Hepatocyte (in vitro differentiated cells): ENCODE results near the gene NIT2. TPM values are rescaled to one million over a fixed set of nuclear protein-coding genes. Genes with fewer than 3 reads are reported as not detected.
"Not testable (repeated sequence)": the region's sequence is repeated elsewhere in the genome, so short reads cannot be mapped to it uniquely, and the experiment has no call there.

ENCODE experiments used
- DNase-seq: peaks from one replicate; pipeline ENCODE4 v3.0.0-alpha.2; 2016; ENCODE audit warnings: low spot score
- H2AFZ ChIP-seq: fragments of 200-600 bp; sonication (generic); 2 replicates; pipeline ENCODE4 v1.6.0; 2016; ENCODE audit warnings: antibody characterized with exemption, mild to moderate bottlenecking
- H3K27ac ChIP-seq: fragments of 200-600 bp; sonication (generic); 2 replicates; pipeline ENCODE4 v1.5.1; 2016; ENCODE audit warnings: mild to moderate bottlenecking
- H3K27me3 ChIP-seq: fragments of 200-600 bp; sonication (generic); 2 replicates; pipeline ENCODE4 v1.6.1; 2016
- H3K36me3 ChIP-seq: fragments of 200-600 bp; sonication (generic); replicated peaks from 2 replicates; pipeline ENCODE4 v1.5.1; 2016; ENCODE audit warnings: low read depth; ENCODE audit not compliant: insufficient read depth
- H3K4me1 ChIP-seq: fragments of 200-600 bp; sonication (generic); 2 replicates; pipeline ENCODE4 v1.5.1; 2016; ENCODE audit warnings: mild to moderate bottlenecking, moderate library complexity; ENCODE audit not compliant: insufficient read depth
- H3K4me2 ChIP-seq: fragments of 200-600 bp; sonication (generic); 2 replicates; pipeline ENCODE4 v1.6.0; 2016
- H3K4me3 ChIP-seq: fragments of 200-600 bp; sonication (generic); 2 replicates; pipeline ENCODE4 v1.5.1; 2016; ENCODE audit warnings: mild to moderate bottlenecking
- H3K79me2 ChIP-seq: fragments of 200-600 bp; sonication (generic); 2 replicates; pipeline ENCODE4 v1.6.0; 2017; ENCODE audit warnings: mild to moderate bottlenecking
- H3K9me2 ChIP-seq: fragments of 200-600 bp; sonication (generic); replicated peaks from 2 replicates; pipeline ENCODE4 v1.6.0; 2017; ENCODE audit warnings: mild to moderate bottlenecking; ENCODE audit not compliant: insufficient read depth
- H3K9me3 ChIP-seq: fragments of 200-600 bp; sonication (generic); 2 replicates; pipeline ENCODE4 v1.5.1; 2016; ENCODE audit warnings: low read depth, mild to moderate bottlenecking
- H4K20me1 ChIP-seq: fragments of 200-600 bp; sonication (generic); 2 replicates; pipeline ENCODE4 v1.6.0; 2016; ENCODE audit warnings: mild to moderate bottlenecking; ENCODE audit not compliant: insufficient read depth, poor library complexity, severe bottlenecking
- EZH2 ChIP-seq: fragments of 200-600 bp; sonication (generic); IDR thresholded peaks from 2 replicates; pipeline ENCODE4 v1.6.1; 2016; ENCODE audit warnings: antibody characterized with exemption, mild to moderate bottlenecking, borderline replicate concordance
- EZH2phosphoT487 ChIP-seq: fragments of 200-600 bp; sonication (generic); IDR thresholded peaks from one replicate; pipeline ENCODE4 v1.6.1; 2018; ENCODE audit warnings: antibody characterized with exemption, mild to moderate bottlenecking, low read depth, moderate library complexity; ENCODE audit not compliant: unreplicated experiment, severe bottlenecking
- WGBS: methylation state at CpG from one replicate; pipeline ENCODE4 v1.1.6; 2016; ENCODE audit warnings: low lambda C conversion rate; ENCODE audit errors: missing lambda C conversion rate; 5-methylcytosine and 5-hydroxymethylcytosine counted together
- polyA plus RNA-seq: library from polyadenylated mRNA; unstranded; fragments of >200 nt; fragmentation: Nextera tagmentation; extraction: Ambion mirVana; gene quantifications from 2 replicates; pipeline ENCODE4 v1.2.1, GENCODE V29; 2016
- total RNA-seq: library from RNA; depleted of rRNA; stranded (reverse); fragments of >200 nt; gene quantifications from 2 replicates; pipeline ENCODE4 v1.2.3, GENCODE V29; 2014
- TF ChIP-seq, protein P1 (sequence below): fragments of 200-600 bp; sonication (generic); IDR thresholded peaks from 2 replicates; pipeline ENCODE4 v1.5.1; 2016; ENCODE audit warnings: antibody characterized with exemption, mild to moderate bottlenecking; ENCODE audit not compliant: poor library complexity

The NIT2 gene
- total and polyA plus RNA-seq, 2 experiments from 2014 or later: 45.2 to 96.9 TPM

DNA sequence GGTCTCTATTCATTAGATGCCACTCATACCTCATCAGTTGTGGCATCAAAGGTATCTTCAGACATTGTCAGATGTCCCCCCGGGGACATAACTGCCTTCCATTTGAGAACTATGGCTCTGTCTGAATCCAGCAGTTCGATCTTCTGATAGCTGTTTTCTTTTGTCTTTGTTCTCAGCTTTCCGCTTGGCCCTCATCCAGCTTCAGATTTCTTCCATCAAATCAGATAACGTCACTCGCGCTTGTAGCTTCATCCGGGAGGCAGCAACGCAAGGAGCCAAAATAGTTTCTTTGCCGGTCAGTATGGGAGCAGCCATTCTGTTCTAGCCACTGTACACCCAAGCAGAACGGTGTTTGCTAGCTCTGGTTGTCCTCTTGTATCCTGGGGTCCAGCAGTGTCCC, 4.4 kb downstream of the NIT2 start:
- Histone ChIP-seq H3K4me1 (peaks cover 13% of the 10 kb centered on the region), H3K9me2 (no peaks in the 10 kb centered on the region), H3K4me2 (no peak overlapping the region), H3K79me2 (peaks cover 11% of the 10 kb centered on the region), H3K9me3 (no peaks in the 10 kb centered on the region), H3K27me3 (no peaks in the 10 kb centered on the region), H2AFZ (no peak overlapping the region), H3K36me3 (no peaks in the 10 kb centered on the region), H3K4me3 (no peak overlapping the region), H3K27ac (no peak overlapping the region), H4K20me1 (no peaks in the 10 kb centered on the region)
- DNase-seq: no peak
- TF ChIP-seq EZH2: no peak
- no peak for TF ChIP-seq EZH2phosphoT487
- TF ChIP-seq, protein P1, sequence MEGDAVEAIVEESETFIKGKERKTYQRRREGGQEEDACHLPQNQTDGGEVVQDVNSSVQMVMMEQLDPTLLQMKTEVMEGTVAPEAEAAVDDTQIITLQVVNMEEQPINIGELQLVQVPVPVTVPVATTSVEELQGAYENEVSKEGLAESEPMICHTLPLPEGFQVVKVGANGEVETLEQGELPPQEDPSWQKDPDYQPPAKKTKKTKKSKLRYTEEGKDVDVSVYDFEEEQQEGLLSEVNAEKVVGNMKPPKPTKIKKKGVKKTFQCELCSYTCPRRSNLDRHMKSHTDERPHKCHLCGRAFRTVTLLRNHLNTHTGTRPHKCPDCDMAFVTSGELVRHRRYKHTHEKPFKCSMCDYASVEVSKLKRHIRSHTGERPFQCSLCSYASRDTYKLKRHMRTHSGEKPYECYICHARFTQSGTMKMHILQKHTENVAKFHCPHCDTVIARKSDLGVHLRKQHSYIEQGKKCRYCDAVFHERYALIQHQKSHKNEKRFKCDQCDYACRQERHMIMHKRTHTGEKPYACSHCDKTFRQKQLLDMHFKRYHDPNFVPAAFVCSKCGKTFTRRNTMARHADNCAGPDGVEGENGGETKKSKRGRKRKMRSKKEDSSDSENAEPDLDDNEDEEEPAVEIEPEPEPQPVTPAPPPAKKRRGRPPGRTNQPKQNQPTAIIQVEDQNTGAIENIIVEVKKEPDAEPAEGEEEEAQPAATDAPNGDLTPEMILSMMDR: no peak
- 93% methylated on average over 10 of the region's 10 CpGs for WGBS

DNA sequence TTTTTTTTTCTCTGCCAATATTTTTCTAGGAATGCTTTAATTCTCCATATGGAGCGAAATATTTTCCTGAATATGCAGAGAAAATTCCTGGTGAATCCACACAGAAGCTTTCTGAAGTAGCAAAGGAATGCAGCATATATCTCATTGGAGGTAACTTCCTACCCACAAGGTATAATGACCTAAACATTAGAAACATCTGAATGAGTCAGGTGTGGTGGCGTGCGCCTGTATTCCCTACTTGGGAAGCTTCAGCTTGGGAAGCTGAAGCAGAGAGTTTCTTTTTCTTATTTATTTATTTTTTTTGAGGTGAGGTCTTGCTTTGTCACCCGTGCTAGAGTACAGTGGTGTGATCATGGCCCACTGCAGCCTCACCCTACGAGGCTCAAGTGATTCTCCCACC, 5.2 kb downstream of the NIT2 start:
- Histone ChIP-seq H3K27me3 (no peaks in the 10 kb centered on the region), H3K4me2 (no peak overlapping the region), H3K4me1 (peaks cover 10% of the 10 kb centered on the region), H3K27ac (no peak overlapping the region), H4K20me1 (no peaks in the 10 kb centered on the region), H3K9me3 (no peaks in the 10 kb centered on the region), H2AFZ (no peak overlapping the region), H3K79me2 (peaks cover 11% of the 10 kb centered on the region), H3K9me2 (no peaks in the 10 kb centered on the region), H3K36me3 (no peaks in the 10 kb centered on the region), H3K4me3 (no peak overlapping the region)
- DNase-seq: no peak
- 99% methylated on average over 5 of the region's 5 CpGs for WGBS
- TF ChIP-seq EZH2phosphoT487 (no peak), EZH2 (no peak)
- TF ChIP-seq, protein P1: no peak

DNA sequence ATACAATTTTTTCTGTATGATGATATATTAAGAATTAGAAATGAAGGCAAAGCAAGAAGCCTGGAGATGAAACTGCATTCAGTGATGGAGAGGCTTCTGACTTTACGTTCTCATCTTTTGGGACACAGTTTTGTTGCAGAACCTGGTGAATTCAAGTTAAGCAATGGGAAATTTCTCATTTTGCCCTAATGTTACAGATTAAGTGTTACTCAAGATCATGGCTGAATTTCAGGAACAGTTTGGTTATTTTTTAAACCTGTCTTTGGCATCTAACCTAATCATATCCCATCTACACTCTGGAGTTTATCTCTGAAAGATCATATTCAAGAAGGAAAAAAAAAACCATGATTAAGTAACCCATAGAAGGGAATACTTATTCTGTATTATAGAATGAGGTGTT, 6.0 kb downstream of the NIT2 start:
- no peak overlapping the region for H3K4me2 ChIP-seq
- no peaks in the 10 kb centered on the region for H3K27me3 ChIP-seq
- peaks cover 7% of the 10 kb centered on the region for H3K79me2 ChIP-seq
- peaks cover 7% of the 10 kb centered on the region for H3K4me1 ChIP-seq
- WGBS: 97% methylated on average over 1 of the region's 1 CpG
- H3K9me2 ChIP-seq: no peaks in the 10 kb centered on the region
- TF ChIP-seq EZH2: no peak
- TF ChIP-seq, protein P1: no peak
- no peaks in the 10 kb centered on the region for H4K20me1 ChIP-seq
- no peaks in the 10 kb centered on the region for H3K36me3 ChIP-seq
- H3K4me3 ChIP-seq: no peak overlapping the region
- H3K27ac ChIP-seq: no peak overlapping the region
- H3K9me3 ChIP-seq: no peaks in the 10 kb centered on the region
- DNase-seq: no peak
- no peak overlapping the region for H2AFZ ChIP-seq

DNA sequence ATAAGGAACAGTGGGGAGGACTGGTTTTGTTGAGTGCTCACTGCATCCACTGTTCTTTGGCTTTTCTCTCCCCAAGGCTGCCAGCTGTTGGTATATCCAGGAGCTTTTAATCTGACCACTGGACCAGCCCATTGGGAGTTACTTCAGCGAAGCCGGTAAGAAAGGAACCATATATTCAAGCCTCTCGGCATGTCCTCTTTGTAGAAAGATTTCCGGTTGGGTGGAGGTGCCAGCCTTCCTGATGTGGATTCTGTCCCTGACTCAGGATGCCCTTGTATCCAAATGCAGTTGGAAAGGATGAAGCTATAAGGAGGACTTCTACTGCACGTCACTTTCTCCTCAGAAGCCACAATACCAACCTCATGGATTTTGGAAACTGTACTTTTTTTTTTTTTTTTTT, 14.2 kb downstream of the NIT2 start:
- Histone ChIP-seq H2AFZ (no peak overlapping the region), H4K20me1 (no peaks in the 10 kb centered on the region), H3K4me2 (no peak overlapping the region), H3K79me2 (no peaks in the 10 kb centered on the region), H3K27me3 (no peaks in the 10 kb centered on the region), H3K4me3 (no peak overlapping the region), H3K9me3 (no peaks in the 10 kb centered on the region), H3K36me3 (no peaks in the 10 kb centered on the region), H3K4me1 (no peaks in the 10 kb centered on the region), H3K27ac (no peak overlapping the region), H3K9me2 (no peaks in the 10 kb centered on the region)
- DNase-seq: no peak
- TF ChIP-seq, protein P1: no peak
- no peak for TF ChIP-seq EZH2
- no peak for TF ChIP-seq EZH2phosphoT487
- WGBS: over 99% methylated on average over 5 of the region's 5 CpGs

DNA sequence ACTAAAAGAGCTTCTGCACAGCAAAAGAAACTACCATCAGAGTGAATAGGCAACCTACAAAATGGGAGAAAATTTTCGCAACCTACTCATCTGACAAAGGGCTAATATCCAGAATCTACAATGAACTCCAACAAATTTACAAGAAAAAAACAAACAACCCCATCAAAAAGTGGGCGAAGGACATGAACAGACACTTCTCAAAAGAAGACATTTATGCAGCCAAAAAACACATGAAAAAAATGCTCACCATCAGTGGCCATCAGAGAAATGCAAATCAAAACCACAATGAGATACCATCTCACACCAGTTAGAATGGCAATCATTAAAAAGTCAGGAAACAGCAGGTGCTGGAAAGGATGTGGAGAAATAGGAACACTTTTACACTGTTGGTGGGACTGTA, 17.2 kb downstream of the NIT2 start:
- not testable (repeated sequence) for DNase-seq
- peak overlapping the region; percentile 71 for H3K27ac ChIP-seq

More for the DNA sequence above, 17.2 kb downstream of the NIT2 start:
- not testable (repeated sequence) for H3K27me3 ChIP-seq, H3K9me3 ChIP-seq, H3K9me2 ChIP-seq, H3K4me3 ChIP-seq, H4K20me1 ChIP-seq, H3K4me2 ChIP-seq, H3K36me3 ChIP-seq, H3K4me1 ChIP-seq, H2AFZ ChIP-seq, H3K79me2 ChIP-seq
- 96% methylated on average over 2 of the region's 2 CpGs for WGBS
